Heart right ventricle (tissue), 16 donors: Measurements from ENCODE around the gene ZBTB7C. TPM values are rescaled to one million over a fixed set of nuclear protein-coding genes. Genes with fewer than 3 reads are reported as not detected.

Experiments
- ATAC-seq, 8 donors: fragments of 200-7000 bp; cut with Tn5 transposase; one replicate each; pipeline ENCODE4 v1.9.1; 2020; ENCODE audit warnings: mild to moderate bottlenecking in 8 of 8, moderate library complexity in 8 of 8, moderate number of reproducible peaks in 1 of 8
- DNase-seq, 2 donors: peaks; one replicate each; pipeline ENCODE4 v3.0.0-alpha.2; 2020
- H3K27ac ChIP-seq, 10 donors: fragments of 200-600 bp; sonication (generic) in 2 of 10; one replicate each; pipeline versions ENCODE4 v1.5.0 to v1.8.0; 2020 to 2022; ENCODE audit warnings: mild to moderate bottlenecking in 3 of 10
- H3K27me3 ChIP-seq, 7 donors: fragments of 200-600 bp; one replicate each; pipeline ENCODE4 v1.8.0; 2021 to 2022; ENCODE audit warnings: mild to moderate bottlenecking in 2 of 7
- H3K36me3 ChIP-seq, 9 donors: fragments of 200-600 bp; sonication (generic) in 1 of 9; one replicate each; pipeline versions ENCODE4 v1.5.0 to v1.8.0; 2020 to 2022; ENCODE audit warnings: mild to moderate bottlenecking in 2 of 9
- H3K4me1 ChIP-seq, 9 donors: fragments of 200-600 bp; sonication (generic) in 1 of 9; one replicate each; pipeline versions ENCODE4 v1.5.0 to v1.8.0; 2020 to 2022; ENCODE audit warnings: mild to moderate bottlenecking in 4 of 9
- H3K4me3 ChIP-seq, 10 donors: fragments of 200-600 bp; sonication (generic) in 2 of 10; one replicate each; pipeline versions ENCODE4 v1.5.0 to v1.8.0; 2020 to 2022; ENCODE audit warnings: mild to moderate bottlenecking in 7 of 10, moderate library complexity in 2 of 10
- H3K9me3 ChIP-seq, 11 donors: fragments of 200-600 bp in 10 of 11; sonication (generic) in 2 of 11; one replicate each; pipeline versions ENCODE4 v1.5.0 to v1.8.0; 2013 to 2022; ENCODE audit warnings: mild to moderate bottlenecking in 2 of 11, control low read depth in 1 of 11, moderate library complexity in 1 of 11
- WGBS, 2 donors: extraction: QIAGEN DNeasy Blood & Tissue Kit; methylation state at CpG; one replicate each; pipeline ENCODE4 v1.1.7; 2013; ENCODE audit warnings: inconsistent platforms in 1 of 2; 5-methylcytosine and 5-hydroxymethylcytosine counted together
- intact Hi-C, 10 donors: fragments of 100-400 bp; cut with DNase I; formaldehyde crosslinking; loops; one replicate each; pipeline versions ENCODE4 v1.11.1 to v1.14.2; 2022
- polyA plus RNA-seq, 2 donors: library from polyadenylated mRNA; stranded (reverse); fragments of 200-250 nt; gene quantifications; one replicate each; pipeline ENCODE4 v1.2.3, GENCODE V29; 2013
- total RNA-seq, 10 donors: library from RNA; stranded (reverse); fragmentation: NEBNext Ultra II Directional in 3 of 10; extraction: Animal tissue kit (Norgen Biotek cat#: 25700) in 3 of 10; gene quantifications; one replicate each; pipeline versions ENCODE4 v1.2.1 to v1.2.4, GENCODE V29; 2021 to 2023
- TF ChIP-seq, protein P1 (sequence below), 9 donors: fragments of 200-600 bp; sonication (generic) in 2 of 9; IDR thresholded peaks; one replicate each; pipeline versions ENCODE4 v1.5.0 to v1.8.0; 2021 to 2022; ENCODE audit warnings: antibody characterized with exemption in 9 of 9, mild to moderate bottlenecking in 5 of 9, moderate library complexity in 1 of 9
- donor health status: Arrhythmogenic right ventricular cardiomyopathy.
- donor health status: ischemic (EF 13 %, LVEDD 7.1; RV severe dilation, severe dysfunction).
- donor health status: healthy with polysubstance abuse.
- donor health status: DM: no; HTN: yes; CAD: no.
- donor health status: DM: no; HTN: no; CAD: no.
- donor health status: ischemic (EF 25% LVEDD 6.9; RV normal size, moderate dysfunction).
- donor health status: ischemic (EF 25% LVEDD 5.7; RV mildly dilated, moderate dysfunction).
- donor health status: healthy.
- donor health status: DM: yes; HTN: yes; CAD: no.
- donor health status: Ischemic cardiomyopathy.
- donor health status: ischemic (EF 35%, LVEDD 5.7; RV mildly dilated, moderate dysfunction).
- donor health status: nonischemic (EF 11% LVEDD 7.7; RV severe dilation, severe dysfunction).
- donor health status: DM: yes; HTN: yes; CAD: no.
- donor health status: PGD.
- donor health status: ischemic (EF 29% LVEDD 5.4; RV normal size, mild dysfunction).
- donor health status: nonischemic (EF 23%, LVEDD 6.1; RV moderate dilation, normal function).

Gene ZBTB7C
- total and polyA plus RNA-seq, 12 donors = 0.49 to 6.3 (median 1.5) TPM

DNA sequence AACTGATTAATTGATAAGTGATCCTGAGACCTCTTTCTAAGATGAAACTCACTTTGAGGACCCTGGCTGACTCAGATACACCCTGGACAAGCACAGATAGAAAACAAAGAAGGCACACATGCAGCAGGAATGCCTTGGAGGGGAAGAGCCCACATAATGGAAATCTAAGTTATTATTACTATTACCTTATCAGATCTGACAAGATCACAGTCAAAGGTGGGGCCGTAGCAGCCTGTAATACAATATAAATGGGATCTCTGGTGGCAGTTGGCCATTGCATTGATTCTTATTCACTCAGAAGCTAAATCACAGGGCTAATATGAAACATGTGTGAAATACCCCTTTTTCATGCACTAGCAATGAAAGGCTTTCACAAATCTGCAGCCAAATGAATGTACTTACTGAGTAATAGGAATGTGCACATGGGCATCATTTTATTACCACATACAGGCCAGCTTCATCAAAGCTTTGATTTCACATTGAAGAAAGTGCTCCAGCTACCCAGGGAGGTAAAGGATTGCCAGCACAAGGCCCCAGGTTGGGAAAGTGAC lies 84.0 kb downstream of the ZBTB7C start:
- TF ChIP-seq, protein P1, sequence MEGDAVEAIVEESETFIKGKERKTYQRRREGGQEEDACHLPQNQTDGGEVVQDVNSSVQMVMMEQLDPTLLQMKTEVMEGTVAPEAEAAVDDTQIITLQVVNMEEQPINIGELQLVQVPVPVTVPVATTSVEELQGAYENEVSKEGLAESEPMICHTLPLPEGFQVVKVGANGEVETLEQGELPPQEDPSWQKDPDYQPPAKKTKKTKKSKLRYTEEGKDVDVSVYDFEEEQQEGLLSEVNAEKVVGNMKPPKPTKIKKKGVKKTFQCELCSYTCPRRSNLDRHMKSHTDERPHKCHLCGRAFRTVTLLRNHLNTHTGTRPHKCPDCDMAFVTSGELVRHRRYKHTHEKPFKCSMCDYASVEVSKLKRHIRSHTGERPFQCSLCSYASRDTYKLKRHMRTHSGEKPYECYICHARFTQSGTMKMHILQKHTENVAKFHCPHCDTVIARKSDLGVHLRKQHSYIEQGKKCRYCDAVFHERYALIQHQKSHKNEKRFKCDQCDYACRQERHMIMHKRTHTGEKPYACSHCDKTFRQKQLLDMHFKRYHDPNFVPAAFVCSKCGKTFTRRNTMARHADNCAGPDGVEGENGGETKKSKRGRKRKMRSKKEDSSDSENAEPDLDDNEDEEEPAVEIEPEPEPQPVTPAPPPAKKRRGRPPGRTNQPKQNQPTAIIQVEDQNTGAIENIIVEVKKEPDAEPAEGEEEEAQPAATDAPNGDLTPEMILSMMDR (IDR thresholded peaks at IDR 0.05) = no peak
- ATAC-seq (no peak), DNase-seq (no peak)
- peaks cover 0 to 6% (median 0%) of the 10 kb centered on the region in 9 donors for H3K4me1 ChIP-seq
- WGBS, 2 donors = 92 to 95% methylated on average over 1 of the region's 1 CpG
- intact Hi-C loops = no loop called here
- no peak overlapping the region for H3K4me3 ChIP-seq
- H3K27ac ChIP-seq = no peak overlapping the region
- H3K9me3 ChIP-seq = no peaks in the 10 kb centered on the region
- H3K36me3 ChIP-seq = no peaks in the 10 kb centered on the region
- H3K27me3 ChIP-seq = no peaks in the 10 kb centered on the region

DNA sequence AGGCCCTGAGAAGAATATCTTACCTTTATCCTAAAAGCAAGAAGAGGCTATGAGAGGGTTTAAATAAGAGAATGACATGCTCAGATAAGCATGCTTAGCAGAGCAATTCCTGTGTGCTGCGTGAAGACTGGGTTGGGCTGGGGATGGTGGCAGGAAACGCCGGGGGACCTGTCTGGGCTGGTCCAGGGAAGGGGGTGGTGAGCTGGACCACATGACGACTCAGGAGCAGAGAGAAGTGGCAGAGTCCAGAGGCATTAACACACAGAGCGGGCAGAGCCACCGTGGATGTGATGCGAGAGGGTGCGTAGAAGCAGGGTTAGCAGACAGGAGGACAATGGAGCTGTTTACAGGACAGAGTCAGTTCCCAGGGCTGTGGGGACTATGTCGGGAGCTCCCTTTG lies 84.5 kb downstream of the ZBTB7C start:
- H3K4me3 ChIP-seq = no peak overlapping the region
- H3K36me3 ChIP-seq = no peaks in the 10 kb centered on the region
- H3K27ac ChIP-seq = no peak overlapping the region
- intact Hi-C loops = no loop called here
- no peak for DNase-seq
- TF ChIP-seq, protein P1 (IDR thresholded peaks at IDR 0.05) = no peak
- ATAC-seq = no peak
- no peaks in the 10 kb centered on the region for H3K27me3 ChIP-seq
- 79 to 86% methylated on average over 9 of the region's 9 CpGs for WGBS, 2 donors
- H3K9me3 ChIP-seq = no peaks in the 10 kb centered on the region
- H3K4me1 ChIP-seq = peaks cover 0 to 11% (median 3%) of the 10 kb centered on the region in 9 donors

DNA sequence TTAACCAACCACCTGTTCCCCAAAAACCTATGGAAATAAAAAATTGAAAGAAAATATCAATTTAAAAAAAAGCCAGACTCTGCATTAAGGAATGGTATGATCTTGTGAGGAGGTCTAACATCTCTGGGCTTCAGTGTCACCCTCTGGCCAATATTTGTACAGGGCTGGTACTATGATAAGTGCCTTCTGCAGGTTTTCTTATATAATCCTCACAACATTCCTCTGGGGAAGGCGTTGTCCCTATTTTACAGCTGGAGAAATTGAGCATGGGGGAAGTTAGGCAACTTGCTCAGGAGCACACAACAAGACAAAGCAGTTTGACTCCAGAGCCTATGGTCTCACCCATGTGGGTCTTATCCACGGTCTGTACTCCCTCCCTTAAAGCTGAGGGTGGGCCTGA lies 86.0 kb downstream of the ZBTB7C start:
- WGBS, 2 donors = 82 to 88% methylated on average over 2 of the region's 2 CpGs
- Histone ChIP-seq H3K27me3 (no peaks in the 10 kb centered on the region), H3K4me1 (peaks cover 0 to 11% (median 3%) of the 10 kb centered on the region in 9 donors), H3K9me3 (no peaks in the 10 kb centered on the region), H3K27ac (no peak overlapping the region), H3K4me3 (no peak overlapping the region), H3K36me3 (no peaks in the 10 kb centered on the region)
- no peak for ATAC-seq
- DNase-seq = no peak
- intact Hi-C loops = no loop called here
- TF ChIP-seq, protein P1 (IDR thresholded peaks at IDR 0.05) = no peak

DNA sequence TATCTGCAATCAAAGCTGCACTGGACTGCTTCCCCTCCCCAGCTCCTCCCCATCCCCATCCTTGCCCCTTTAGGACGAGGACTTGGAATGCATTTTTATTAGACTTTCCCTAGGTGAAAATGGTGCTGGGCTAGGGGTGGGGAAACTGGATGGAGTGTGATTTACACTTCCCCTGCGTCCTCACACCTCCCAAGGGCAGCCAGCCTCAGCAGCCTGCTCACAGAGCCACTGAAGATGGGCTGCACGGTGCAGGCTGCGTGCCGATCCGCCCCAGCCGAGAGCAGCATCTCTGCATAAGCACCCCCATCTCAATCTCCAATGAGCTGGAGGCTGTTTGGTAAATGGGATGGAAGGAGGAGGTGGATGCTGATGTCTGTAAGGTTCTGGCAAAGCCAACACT lies 87.6 kb downstream of the ZBTB7C start:
- Histone ChIP-seq H3K9me3 (no peaks in the 10 kb centered on the region), H3K4me1 (peaks cover 0 to 11% (median 3%) of the 10 kb centered on the region in 9 donors), H3K27ac (no peak overlapping the region), H3K36me3 (no peaks in the 10 kb centered on the region), H3K4me3 (no peak overlapping the region), H3K27me3 (no peaks in the 10 kb centered on the region)
- intact Hi-C loops = no loop called here
- 86 to 89% methylated on average over 7 of the region's 7 CpGs for WGBS, 2 donors
- ATAC-seq (no peak), DNase-seq (no peak)
- TF ChIP-seq, protein P1 (IDR thresholded peaks at IDR 0.05) = no peak
